WI38 (cell line): Measurements from ENCODE around the gene TMED9.
"Not testable (repeated sequence)": the region's sequence is repeated elsewhere in the genome, so short reads cannot be mapped to it uniquely, and the experiment has no call there.

Experiments
- H3K4me3 ChIP-seq: 2 replicates; pipeline ENCODE4 v1.5.1; 2011; ENCODE audit warnings: low read depth, mild to moderate bottlenecking, control low read depth, low read length
- CTCF ChIP-seq: IDR thresholded peaks from 2 replicates; pipeline ENCODE4 v1.5.1; 2012; ENCODE audit warnings: low read depth, mild to moderate bottlenecking, control low read depth, low read length

TMED9 gene

DNA sequence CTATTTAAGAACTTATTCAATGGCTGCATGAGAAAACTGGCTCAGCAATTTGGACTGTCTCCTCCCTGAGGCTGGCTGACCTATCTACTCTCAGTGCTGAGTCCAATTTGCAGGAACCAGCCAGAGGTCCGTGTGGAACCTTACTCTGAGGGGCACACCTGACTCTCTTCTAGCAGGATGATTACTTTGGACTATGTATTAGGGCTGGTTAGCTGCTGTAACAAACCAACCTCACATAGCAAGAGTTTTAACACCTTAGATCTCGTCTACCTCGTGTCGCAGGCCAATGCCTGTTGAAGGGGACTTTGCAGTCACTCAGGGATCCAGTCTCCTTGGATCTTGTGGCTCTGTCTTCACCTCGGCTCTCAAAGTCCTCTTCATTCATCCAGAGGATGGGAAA is 34.2 kb upstream of the TMED9 start:
- TF ChIP-seq CTCF = no peak
- H3K4me3 ChIP-seq = no peak overlapping the region

GRCh38 chr5:177559446-177559941 is 32.5 kb upstream of the TMED9 start:
- not testable (repeated sequence) for H3K4me3 ChIP-seq

- TF ChIP-seq CTCF = no peak
- no peak overlapping the region for H3K4me3 ChIP-seq
Observed at GRCh38 chr5:177565046-177565445, 27.0 kb upstream of the TMED9 start.

DNA sequence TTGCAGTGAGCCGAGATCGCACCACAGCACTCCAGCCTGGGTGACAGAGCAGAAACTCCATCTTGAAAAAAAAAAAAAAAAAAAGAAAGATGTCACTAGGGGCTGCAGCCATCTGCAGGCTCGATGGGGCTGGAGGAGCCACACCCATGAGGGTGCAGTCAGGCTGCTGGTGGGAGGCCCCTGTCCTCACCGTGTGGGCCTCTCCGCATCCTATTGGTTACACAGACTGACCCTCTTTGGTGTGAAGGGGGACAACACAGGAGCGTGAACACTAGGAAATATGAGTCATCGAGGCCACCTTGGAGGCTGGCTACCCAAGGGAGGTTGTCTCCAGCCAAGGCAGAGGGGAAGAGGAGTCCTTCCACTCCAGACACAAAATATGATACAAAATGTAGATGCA is 23.7 kb upstream of the TMED9 start:
- no peak for TF ChIP-seq CTCF
- H3K4me3 ChIP-seq = no peak overlapping the region

DNA sequence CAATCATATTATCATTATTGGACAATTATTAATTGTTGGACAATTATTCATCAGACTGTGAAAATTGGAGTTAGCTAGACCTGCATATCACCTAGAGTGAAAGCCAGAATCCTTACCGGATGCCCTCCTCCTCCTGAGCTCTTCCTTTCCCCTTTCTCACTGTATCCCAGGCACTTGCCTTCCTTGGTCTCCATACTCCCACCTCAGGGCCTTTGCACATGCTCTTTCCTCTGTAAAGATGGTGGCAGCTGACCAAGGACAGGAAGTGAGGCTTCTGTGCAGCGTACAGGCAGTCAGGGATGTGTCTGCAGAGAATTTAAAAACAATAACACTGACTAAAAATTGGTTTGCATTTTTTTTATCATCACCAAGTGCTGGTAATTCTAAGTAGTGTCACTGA is 22.1 kb upstream of the TMED9 start:
- no peak for TF ChIP-seq CTCF

DNA sequence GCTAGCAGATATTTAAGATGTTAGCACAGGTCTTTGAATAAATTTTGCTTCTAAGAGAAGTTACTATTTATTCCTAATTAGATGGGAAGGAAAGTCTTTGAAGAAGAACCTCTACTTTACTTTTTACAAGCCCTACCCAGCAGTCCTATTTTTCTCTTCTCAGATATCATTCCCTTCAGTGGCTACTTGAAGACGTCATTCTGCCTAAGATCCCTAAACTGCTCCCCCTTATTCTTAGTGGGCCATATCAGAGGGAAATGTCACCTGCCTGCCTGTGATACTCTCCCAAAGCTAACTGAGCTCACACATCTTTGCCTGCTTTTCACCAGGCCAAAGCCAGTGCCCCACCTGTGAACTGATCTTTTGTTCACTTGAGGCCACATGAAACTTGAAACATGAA is 16.5 kb upstream of the TMED9 start:
- no peak for TF ChIP-seq CTCF
- no peak overlapping the region for H3K4me3 ChIP-seq

More for the DNA sequence above, 22.1 kb upstream of the TMED9 start:
- H3K4me3 ChIP-seq = no peak overlapping the region

DNA sequence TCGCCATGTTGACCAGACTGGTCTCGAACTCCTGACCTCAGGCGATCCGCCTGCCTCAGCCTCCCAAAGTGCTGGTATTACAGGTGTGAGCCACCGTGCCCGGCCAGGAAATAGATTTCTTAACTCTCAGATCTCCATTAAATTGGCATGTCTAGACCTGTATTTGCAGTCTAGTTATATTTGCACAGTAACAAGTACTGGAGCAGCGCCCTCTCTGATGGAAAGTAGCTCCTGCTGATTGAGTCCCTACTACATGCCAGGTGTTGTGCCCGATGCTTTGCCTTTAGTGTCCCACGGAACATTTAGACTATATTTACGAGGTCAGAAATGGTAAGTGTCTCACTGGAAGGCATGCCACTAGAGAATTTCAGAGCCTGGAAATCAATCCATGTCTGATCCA is 15.8 kb upstream of the TMED9 start:
- TF ChIP-seq CTCF = no peak
- no peak overlapping the region for H3K4me3 ChIP-seq

DNA sequence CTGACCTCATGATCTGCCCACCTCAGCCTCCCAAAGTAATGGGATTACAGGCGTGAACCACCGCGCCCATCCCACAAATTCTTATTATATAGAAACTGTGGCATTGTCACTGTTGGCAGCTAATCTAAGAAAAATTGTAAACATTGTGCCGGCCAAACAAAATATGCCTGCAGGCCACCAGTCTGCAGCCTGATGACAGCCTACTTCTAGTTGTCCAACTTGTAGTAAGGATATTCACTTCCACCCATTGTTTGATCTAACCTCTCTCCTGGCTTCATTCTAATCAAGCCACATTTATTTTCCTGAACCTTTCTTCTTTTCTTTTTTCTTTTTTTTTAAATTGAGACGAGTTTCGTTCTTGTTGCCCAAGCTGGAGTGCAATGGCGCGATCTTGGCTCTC is 13.7 kb upstream of the TMED9 start:
- no peak for TF ChIP-seq CTCF
- H3K4me3 ChIP-seq = no peak overlapping the region
